BLaER1 treated with 17β-estradiol and CSF1 and Interleukin-3, amounts not matched to agents 10 nM and 100 nM (cell line): ENCODE measurements around the gene CCDC28B.

Experiments used
- H3K27ac ChIP-seq, 11 experiments: shearing (Covaris generic); formaldehyde crosslinking; 2 replicates each; pipeline ENCODE4 v1.8.1; 2022
- H3K27me3 ChIP-seq, 11 experiments: shearing (Covaris generic); formaldehyde crosslinking; 2 replicates each; pipeline ENCODE4 v1.8.1; 2022
- H3K36me3 ChIP-seq, 11 experiments: shearing (Covaris generic); formaldehyde crosslinking; 2 replicates each; pipeline ENCODE4 v1.8.1; 2022
- H3K4me1 ChIP-seq, 10 experiments: shearing (Covaris generic); formaldehyde crosslinking; 2 replicates each; pipeline ENCODE4 v1.8.1; 2022
- H3K4me2 ChIP-seq, 11 experiments: shearing (Covaris generic); formaldehyde crosslinking; 2 replicates each; pipeline ENCODE4 v1.8.1; 2022
- H3K4me3 ChIP-seq, 10 experiments: shearing (Covaris generic); formaldehyde crosslinking; 2 replicates each; pipeline ENCODE4 v1.8.1; 2022
- H3K9ac ChIP-seq, 11 experiments: shearing (Covaris generic); formaldehyde crosslinking; 2 replicates each; pipeline ENCODE4 v1.8.1; 2022
- H3K9me3 ChIP-seq, 11 experiments: shearing (Covaris generic); formaldehyde crosslinking; replicated peaks in 1 of 11; 2 replicates each; pipeline ENCODE4 v1.8.1; 2022
- H4K20me1 ChIP-seq, 11 experiments: shearing (Covaris generic); formaldehyde crosslinking; 2 replicates each; pipeline ENCODE4 v1.8.1; 2022
- Cebpa-rat ChIP-seq, 11 experiments: shearing (Covaris generic); IDR thresholded peaks; 2 replicates each; pipeline ENCODE4 v1.8.1; 2022

CCDC28B gene

GRCh38 chr1:32239337-32239736 is 38.9 kb downstream of the CCDC28B start:
- no peak overlapping the region for H3K27ac ChIP-seq
- peak overlapping the region in 8 of 11 experiments; percentile 80 to 100 (median 99); a peak in 14 of 22 replicates for H3K4me2 ChIP-seq
- TF ChIP-seq Cebpa-rat (IDR thresholded peaks at IDR 0.05) = no peak
- H3K9ac ChIP-seq = peak overlapping the region in 1 of 11 experiments; percentile 77; a peak in 1 of 22 replicates
- H3K4me3 ChIP-seq = no peak overlapping the region
- no peaks in the 10 kb centered on the region; a peak in 1 of 22 replicates for H4K20me1 ChIP-seq
- H3K9me3 ChIP-seq = no peaks in the 10 kb centered on the region
- no peaks in the 10 kb centered on the region; a peak in 1 of 22 replicates for H3K27me3 ChIP-seq
- peaks cover 16 to 44% (median 37%) of the 10 kb centered on the region in 10 experiments for H3K4me1 ChIP-seq
- peaks cover 0 to 18% (median 4%) of the 10 kb centered on the region in 11 experiments; a peak in 7 of 22 replicates for H3K36me3 ChIP-seq

- H3K27me3 ChIP-seq = no peaks in the 10 kb centered on the region; a peak in 1 of 22 replicates
- H4K20me1 ChIP-seq = no peaks in the 10 kb centered on the region
- H3K4me1 ChIP-seq = peaks cover 16 to 44% (median 37%) of the 10 kb centered on the region in 10 experiments
- TF ChIP-seq Cebpa-rat (IDR thresholded peaks at IDR 0.05) = no peak
- H3K4me2 ChIP-seq = peak overlapping the region; percentile 80 to 100 (median 99)
- peak overlapping the region in 9 of 10 experiments; percentile 57 to 77 (median 64); a peak in 15 of 20 replicates for H3K4me3 ChIP-seq
- H3K27ac ChIP-seq = peak overlapping the region in 1 of 11 experiments; percentile 70; a peak in 2 of 22 replicates
- H3K36me3 ChIP-seq = peaks cover 0 to 14% (median under 1%) of the 10 kb centered on the region in 11 experiments; a peak in 5 of 22 replicates
- H3K9ac ChIP-seq = peak overlapping the region in 7 of 11 experiments; percentile 50 to 77 (median 67); a peak in 9 of 22 replicates
- no peaks in the 10 kb centered on the region for H3K9me3 ChIP-seq
Measured at GRCh38 chr1:32239790-32240139, 39.4 kb downstream of the CCDC28B start.

GRCh38 chr1:32240140-32240951 is 40.0 kb downstream of the CCDC28B start:
- H3K36me3 ChIP-seq = peaks cover 0 to 8% (median 0%) of the 10 kb centered on the region in 11 experiments; a peak in 4 of 22 replicates
- H3K9ac ChIP-seq = peak overlapping the region; percentile 42 to 77 (median 64); a peak in 20 of 22 replicates
- H3K4me1 ChIP-seq = peaks cover 16 to 46% (median 37%) of the 10 kb centered on the region in 10 experiments
- H3K4me3 ChIP-seq = peak overlapping the region; percentile 57 to 77 (median 64)
- no peak for TF ChIP-seq Cebpa-rat (IDR thresholded peaks at IDR 0.05)
- peak overlapping the region in 8 of 11 experiments; percentile 22 to 70 (median 49); a peak in 13 of 22 replicates for H3K27ac ChIP-seq
- no peaks in the 10 kb centered on the region for H4K20me1 ChIP-seq
- no peaks in the 10 kb centered on the region for H3K9me3 ChIP-seq
- no peaks in the 10 kb centered on the region; a peak in 1 of 22 replicates for H3K27me3 ChIP-seq
- peak overlapping the region; percentile 80 to 100 (median 99) for H3K4me2 ChIP-seq

- H3K27ac ChIP-seq = peak overlapping the region in 8 of 11 experiments; percentile 22 to 70 (median 49); a peak in 13 of 22 replicates
Measured at GRCh38 chr1:32241001-32241763, 40.8 kb downstream of the CCDC28B start.

DNA sequence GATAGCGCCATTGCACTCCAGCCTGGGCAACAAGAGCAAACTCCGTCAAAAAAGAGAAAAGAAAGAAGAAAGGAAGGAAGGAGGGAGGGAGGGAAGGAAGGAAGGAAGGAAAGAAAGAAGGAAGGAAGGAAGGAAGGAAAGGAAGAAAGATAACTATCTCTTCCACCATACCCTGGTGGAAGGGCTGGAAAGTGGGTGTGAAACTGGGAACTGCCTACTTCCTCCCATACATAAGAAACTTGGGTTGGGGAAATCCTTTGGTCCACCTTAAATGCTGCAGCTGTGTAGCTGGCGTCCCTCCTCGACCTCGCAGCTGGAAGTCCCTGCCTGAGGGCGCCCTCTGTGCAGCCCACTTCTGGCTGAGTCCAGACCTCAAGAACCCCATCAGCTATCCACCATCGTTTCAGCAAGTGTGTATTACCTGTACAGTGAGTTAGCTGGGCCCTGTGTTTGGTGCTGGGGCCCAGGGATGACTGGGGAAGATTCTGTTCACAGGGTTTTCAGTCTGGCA is 42.0 kb downstream of the CCDC28B start:
- Histone ChIP-seq H3K9ac (no peak overlapping the region), H3K27ac (peak overlapping the region in 1 of 11 experiments; percentile 12; a peak in 2 of 22 replicates), H4K20me1 (peaks cover 0 to 4% (median 0%) of the 10 kb centered on the region in 11 experiments; a peak in 1 of 22 replicates), H3K9me3 (no peaks in the 10 kb centered on the region), H3K4me3 (no peak overlapping the region), H3K4me2 (peak overlapping the region; percentile 80 to 100 (median 99)), H3K4me1 (peaks cover 31 to 66% (median 57%) of the 10 kb centered on the region in 10 experiments), H3K27me3 (no peaks in the 10 kb centered on the region; a peak in 1 of 22 replicates), H3K36me3 (no peaks in the 10 kb centered on the region)
- no peak for TF ChIP-seq Cebpa-rat (IDR thresholded peaks at IDR 0.05)

More at GRCh38 chr1:32241001-32241763, 40.8 kb downstream of the CCDC28B start:
- TF ChIP-seq Cebpa-rat (IDR thresholded peaks at IDR 0.05) = no peak
- H3K36me3 ChIP-seq = no peaks in the 10 kb centered on the region
- peak overlapping the region; percentile 57 to 77 (median 64) for H3K4me3 ChIP-seq
- peak overlapping the region; percentile 42 to 77 (median 64); a peak in 21 of 22 replicates for H3K9ac ChIP-seq
- H4K20me1 ChIP-seq = no peaks in the 10 kb centered on the region
- H3K4me1 ChIP-seq = peaks cover 20 to 54% (median 45%) of the 10 kb centered on the region in 10 experiments
- H3K9me3 ChIP-seq = no peaks in the 10 kb centered on the region
- H3K4me2 ChIP-seq = peak overlapping the region; percentile 80 to 100 (median 99)
- no peaks in the 10 kb centered on the region; a peak in 1 of 22 replicates for H3K27me3 ChIP-seq

DNA sequence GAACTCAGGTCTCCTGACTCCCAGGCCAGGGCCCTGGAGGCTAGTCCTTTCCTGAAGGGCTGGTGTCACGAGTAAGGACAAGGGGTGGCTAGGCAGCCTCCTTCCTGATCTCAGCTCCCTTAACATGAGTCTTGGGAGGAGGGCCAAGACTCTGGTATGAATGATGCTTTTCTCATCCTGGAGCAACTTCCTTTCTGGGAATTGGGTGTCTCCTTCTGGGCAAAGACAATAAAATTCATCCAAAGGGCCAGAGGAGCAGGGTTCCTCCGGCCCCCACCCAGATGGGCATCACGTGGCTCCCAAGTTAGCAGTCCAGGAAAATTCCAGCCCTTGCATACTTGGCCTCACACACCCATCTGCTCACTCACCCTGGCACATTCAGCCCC is 46.5 kb downstream of the CCDC28B start, which contains the start of gene FAM167B:
Gene FAM167B (plus strand): TSS at position 335 of the 386 bp plus-strand sequence. CDS start 200 bp downstream, outside the sequence.
- H4K20me1 ChIP-seq = peaks cover 0 to 16% (median 0%) of the 10 kb centered on the region in 11 experiments; a peak in 1 of 22 replicates
- TF ChIP-seq Cebpa-rat (IDR thresholded peaks at IDR 0.05) = no peak
- peaks cover 0 to 6% (median 0%) of the 10 kb centered on the region in 11 experiments; a peak in 1 of 22 replicates for H3K27me3 ChIP-seq
- peak within 1 kb of the TSS; percentile 80 to 98 (median 94) for H3K4me2 ChIP-seq
- peak within 1 kb of the TSS in 3 of 11 experiments; percentile 1 to 80 (median 13); a peak in 4 of 22 replicates for H3K9ac ChIP-seq
- H3K4me1 ChIP-seq = peaks cover 60 to 81% (median 77%) of the 10 kb centered on the region in 10 experiments
- peak within 1 kb of the TSS in 4 of 11 experiments; percentile 69 to 89 (median 79); a peak in 7 of 22 replicates for H3K27ac ChIP-seq
- no peaks in the 10 kb centered on the region for H3K9me3 ChIP-seq
- no peaks in the 10 kb centered on the region for H3K36me3 ChIP-seq
- no peak within 1 kb of the TSS for H3K4me3 ChIP-seq

GRCh38 chr1:32247452-32247851 is 47.1 kb downstream of the CCDC28B start:
- Histone ChIP-seq H4K20me1 (peaks cover 0 to 16% (median 0%) of the 10 kb centered on the region in 11 experiments; a peak in 1 of 22 replicates), H3K27ac (peak overlapping the region in 2 of 11 experiments; percentile 79 to 89; a peak in 4 of 22 replicates), H3K36me3 (no peaks in the 10 kb centered on the region), H3K4me1 (peaks cover 60 to 81% (median 77%) of the 10 kb centered on the region in 10 experiments), H3K4me2 (peak overlapping the region; percentile 36 to 98 (median 94); a peak in 19 of 22 replicates), H3K9ac (no peak overlapping the region), H3K27me3 (peaks cover 0 to 6% (median 0%) of the 10 kb centered on the region in 11 experiments; a peak in 1 of 22 replicates), H3K9me3 (no peaks in the 10 kb centered on the region), H3K4me3 (no peak overlapping the region)
- TF ChIP-seq Cebpa-rat (IDR thresholded peaks at IDR 0.05) = no peak
